Prostate gland (tissue), 2 donors: ENCODE measurements around the gene MUCL1.

Source experiments
- POLR2A ChIP-seq: fragments of 450-650 bp; IDR thresholded peaks from one replicate; pipeline ENCODE4 v1.6.1; 2016; ENCODE audit warnings: antibody characterized with exemption, mild to moderate bottlenecking
- POLR2AphosphoS5 ChIP-seq: sonication (generic); formaldehyde crosslinking; IDR thresholded peaks from one replicate; pipeline ENCODE4 v1.6.1; 2017; ENCODE audit warnings: antibody characterized with exemption
- TF ChIP-seq, protein P1 (sequence below), 4 experiments: fragments of 200-600 bp in 2 of 4; fragments of 450-650 bp in 2 of 4; sonication (generic) in 2 of 4; IDR thresholded peaks; 1 replicate in 3 of 4; 2 replicates in 1 of 4; pipeline ENCODE4 v1.5.1; 2016 to 2019; ENCODE audit warnings: antibody characterized with exemption in 4 of 4, mild to moderate bottlenecking in 2 of 4, moderate library complexity in 2 of 4

DNA sequence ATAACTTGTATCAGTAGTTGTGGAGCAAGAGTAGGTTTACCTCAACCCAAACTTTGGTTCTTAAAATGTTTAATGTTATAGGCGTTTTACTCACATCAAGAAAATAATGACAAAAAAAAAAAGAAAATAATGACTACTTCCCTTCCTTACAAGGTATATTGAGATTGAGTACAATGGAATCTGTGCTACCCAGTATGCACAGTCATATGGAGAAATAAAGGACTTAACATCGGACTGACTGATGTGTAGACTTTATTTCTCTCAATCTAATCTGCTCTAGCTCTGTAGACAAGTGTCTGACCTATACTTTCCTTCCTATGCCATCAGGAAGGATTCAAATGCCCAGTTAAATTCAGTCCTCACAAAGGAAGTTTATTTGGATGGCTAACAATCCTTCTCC lies 14.4 kb downstream of the MUCL1 start:
- TF ChIP-seq POLR2AphosphoS5 (no peak), POLR2A (no peak)
- TF ChIP-seq, protein P1, sequence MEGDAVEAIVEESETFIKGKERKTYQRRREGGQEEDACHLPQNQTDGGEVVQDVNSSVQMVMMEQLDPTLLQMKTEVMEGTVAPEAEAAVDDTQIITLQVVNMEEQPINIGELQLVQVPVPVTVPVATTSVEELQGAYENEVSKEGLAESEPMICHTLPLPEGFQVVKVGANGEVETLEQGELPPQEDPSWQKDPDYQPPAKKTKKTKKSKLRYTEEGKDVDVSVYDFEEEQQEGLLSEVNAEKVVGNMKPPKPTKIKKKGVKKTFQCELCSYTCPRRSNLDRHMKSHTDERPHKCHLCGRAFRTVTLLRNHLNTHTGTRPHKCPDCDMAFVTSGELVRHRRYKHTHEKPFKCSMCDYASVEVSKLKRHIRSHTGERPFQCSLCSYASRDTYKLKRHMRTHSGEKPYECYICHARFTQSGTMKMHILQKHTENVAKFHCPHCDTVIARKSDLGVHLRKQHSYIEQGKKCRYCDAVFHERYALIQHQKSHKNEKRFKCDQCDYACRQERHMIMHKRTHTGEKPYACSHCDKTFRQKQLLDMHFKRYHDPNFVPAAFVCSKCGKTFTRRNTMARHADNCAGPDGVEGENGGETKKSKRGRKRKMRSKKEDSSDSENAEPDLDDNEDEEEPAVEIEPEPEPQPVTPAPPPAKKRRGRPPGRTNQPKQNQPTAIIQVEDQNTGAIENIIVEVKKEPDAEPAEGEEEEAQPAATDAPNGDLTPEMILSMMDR (IDR thresholded peaks at IDR 0.05) = no peak
